HepG2 (cell line): ENCODE measurements around the gene SEC24B. TPM values are rescaled to one million over a fixed set of nuclear protein-coding genes. Genes with fewer than 3 reads are reported as not detected.

Experiments
- ATAC-seq: fragments of 200-7000 bp; cut with Tn5 transposase; 3 replicates; pipeline ENCODE4 v1.9.1; 2020; ENCODE audit warnings: mild to moderate bottlenecking, moderate library complexity
- BruUV-seq: library from RNA; stranded (reverse); fragments of 400-500 nt; replicated peaks from 2 replicates; lab custom pipeline; 2021; lab: Mats Ljungman, UMichigan
- CTCF ChIA-PET: fragments of 300-600 bp; formaldehyde crosslinking; extraction: SDS; loops from one replicate; lab custom pipeline; 2021; ENCODE audit warnings: low total read pairs, inconsistent platforms, low intra/inter-chr PET ratio; lab: Yijun Ruan, JAX
- POLR2A ChIA-PET: fragments of 350-600 bp; sonication (Branson Sonifier 250); formaldehyde crosslinking; loops from one replicate; lab custom pipeline; 2020; ENCODE audit warnings: antibody characterized with exemption, inconsistent platforms; lab: Yijun Ruan, JAX
- DNase-seq: peaks from one replicate; pipeline ENCODE4 v3.0.0-alpha.2; 2015; ENCODE audit warnings: low spot score
- FAIRE-seq: peaks from 3 replicates; lab custom pipeline; 2011; peaks lifted over from hg19 to GRCh38; lab: Jason Lieb, UNC
- H2AFZ ChIP-seq: one replicate; pipeline ENCODE4 v1.6.1; 2011; ENCODE audit warnings: low read length, inconsistent platforms
- H3K27ac ChIP-seq: fragments of 300-600 bp; 3 replicates; pipeline ENCODE4 v1.8.0; 2011; ENCODE audit warnings: mixed run types, mild to moderate bottlenecking, mixed read lengths, low read length, inconsistent platforms; ENCODE audit not compliant: insufficient read depth; ENCODE audit errors: extremely low read length
- H3K27me3 ChIP-seq, 2 experiments: fragments of 200-600 bp in 1 of 2; 2 replicates in 1 of 2; 3 replicates in 1 of 2; pipeline versions ENCODE4 v1.6.0 to v1.8.0; 2011; ENCODE audit warnings: low read length in 2 of 2, mild to moderate bottlenecking in 2 of 2, moderate library complexity in 2 of 2, inconsistent platforms in 1 of 2; ENCODE audit not compliant: insufficient read depth in 2 of 2, control insufficient read depth in 1 of 2
- H3K36me3 ChIP-seq, 2 experiments: fragments of 200-600 bp in 1 of 2; replicated peaks in 1 of 2; 2 replicates in 1 of 2; 3 replicates in 1 of 2; pipeline versions ENCODE4 v1.5.1 to v1.8.0; 2011; ENCODE audit warnings: low read length in 2 of 2, inconsistent platforms in 1 of 2; ENCODE audit not compliant: insufficient read depth in 2 of 2, control insufficient read depth in 1 of 2
- H3K4me1 ChIP-seq: 2 replicates; pipeline ENCODE4 v1.5.1; 2012; ENCODE audit warnings: low read length, inconsistent platforms; ENCODE audit not compliant: insufficient read depth
- H3K4me2 ChIP-seq: 2 replicates; pipeline ENCODE4 v1.6.0; 2011; ENCODE audit warnings: low read depth, low read length, inconsistent platforms
- H3K4me3 ChIP-seq, 3 experiments: fragments of 200-600 bp in 1 of 3; sonication (generic), shearing (Covaris generic) in 1 of 3; replicated peaks in 1 of 3; 2 replicates each; pipeline ENCODE4 v1.5.1; 2011 to 2016; ENCODE audit warnings: low read length in 3 of 3, inconsistent platforms in 2 of 3, low read depth in 2 of 3, mild to moderate bottlenecking in 2 of 3, control low read depth in 1 of 3, mixed read lengths in 1 of 3; ENCODE audit not compliant: insufficient read depth in 1 of 3
- H3K79me2 ChIP-seq: one replicate; pipeline ENCODE4 v1.6.1; 2011; ENCODE audit warnings: low read length, inconsistent platforms; ENCODE audit not compliant: insufficient read depth
- H3K9ac ChIP-seq: 2 replicates; pipeline ENCODE4 v1.6.0; 2011; ENCODE audit warnings: mild to moderate bottlenecking, low read depth, low read length, inconsistent platforms; ENCODE audit not compliant: insufficient read depth
- H3K9me3 ChIP-seq: 2 replicates; pipeline ENCODE4 v1.5.1; 2012; ENCODE audit warnings: mild to moderate bottlenecking, low read length
- H4K20me1 ChIP-seq: 2 replicates; pipeline ENCODE4 v1.6.0; 2011; ENCODE audit warnings: inconsistent platforms, mild to moderate bottlenecking, low read length, moderate library complexity; ENCODE audit not compliant: insufficient read depth
- ATRX ChIP-seq: sonication (generic); formaldehyde crosslinking; IDR thresholded peaks from 2 replicates; pipeline ENCODE4 v1.4.0; 2020; ENCODE audit warnings: missing genetic modification reagents, borderline replicate concordance
- SALL2 ChIP-seq: sonication (generic); formaldehyde crosslinking; IDR thresholded peaks from 2 replicates; pipeline ENCODE4 v1.8.1; 2023; ENCODE audit warnings: mild to moderate bottlenecking, missing genetic modification reagents, inconsistent platforms
- ZNF333 ChIP-seq: sonication (generic); formaldehyde crosslinking; IDR thresholded peaks from 2 replicates; pipeline ENCODE4 v1.4.0; 2020; ENCODE audit warnings: mild to moderate bottlenecking, missing genetic modification reagents, borderline replicate concordance
- WGBS: methylation state at CpG from one replicate; pipeline ENCODE4 v1.1.6; 2017; ENCODE audit warnings: low lambda C conversion rate; 5-methylcytosine and 5-hydroxymethylcytosine counted together
- in situ Hi-C: cut with HindIII; loops from 2 replicates; pipeline ENCODE4 v1.10.0; 2017; ENCODE audit warnings: low pct_unique_long_range_greater_than_20kb; ENCODE audit not compliant: extremely low pct_ligation_motif_present
- intact Hi-C: fragments of 100-400 bp; cut with micrococcal nuclease; formaldehyde crosslinking; loops from one replicate; pipeline ENCODE4 v1.10.0; 2022; ENCODE audit not compliant: unreplicated experiment
- polyA plus RNA-seq, 8 experiments: library from polyadenylated mRNA; depleted of rRNA in 3 of 8; stranded (reverse) in 7 of 8; unstranded in 1 of 8; fragments of >200 nt; fragmentation: Illumina TruSeq in 4 of 8; extraction: Trizol in 4 of 8; gene quantifications; 2 replicates each; pipeline versions ENCODE4 v1.2.1 to v1.2.3, GENCODE V29; 2011 to 2016; ENCODE audit warnings: low read depth in 4 of 8, missing spikeins in 1 of 8, mixed read lengths in 1 of 8; ENCODE audit not compliant: insufficient read depth in 1 of 8
- total RNA-seq, 5 experiments: library from RNA; depleted of rRNA; stranded (reverse); fragments of >200 nt; fragmentation: Illumina TruSeq; extraction: Trizol; gene quantifications; 2 replicates each; pipeline ENCODE4 v1.2.3, GENCODE V29; 2016; ENCODE audit warnings: low read depth in 1 of 5

SEC24B gene
- total and polyA plus RNA-seq, 2 of the 13 experiments (the other 11 are each of a cell fraction or from before 2014, with no cell fraction given): 14.6 to 39.0 TPM

DNA sequence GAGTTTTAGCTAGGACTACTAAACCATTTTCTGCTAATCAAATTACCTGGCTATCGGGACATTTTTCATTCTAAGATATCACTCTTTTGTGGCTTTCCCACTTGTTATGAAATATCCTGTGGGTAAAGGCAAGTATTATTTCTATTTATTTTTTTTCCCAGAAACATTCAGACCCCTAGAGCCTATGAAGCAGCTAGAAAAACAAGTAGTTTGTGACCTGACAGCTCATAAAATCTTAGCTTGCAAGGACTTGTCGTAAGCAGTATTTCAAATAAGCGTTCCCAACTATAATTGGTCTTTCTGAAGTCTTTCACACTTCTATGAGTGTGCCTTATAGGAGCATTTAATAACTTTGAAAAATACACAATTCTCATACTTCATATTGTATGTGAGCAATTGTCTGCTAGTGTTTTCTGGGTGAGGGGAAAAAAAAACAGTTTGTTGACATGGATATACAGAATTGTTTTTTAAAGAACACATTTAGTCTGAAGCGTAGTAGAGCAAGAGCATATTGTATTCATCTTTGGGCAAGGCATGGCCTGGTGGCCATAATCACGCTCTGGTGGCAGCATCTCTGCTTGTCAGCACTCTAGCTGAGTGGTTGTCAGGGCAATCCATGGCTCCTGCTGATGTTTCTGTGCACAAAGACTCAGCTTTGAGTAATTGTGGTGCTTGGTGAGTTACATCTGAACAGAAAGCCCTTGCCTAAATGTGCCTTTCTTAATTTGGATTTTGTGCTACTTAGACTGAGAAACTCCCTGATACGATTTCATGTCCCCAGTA lies 129.0 kb downstream of the SEC24B start:
- Histone ChIP-seq H4K20me1 (no peaks in the 10 kb centered on the region), H3K9me3 (no peaks in the 10 kb centered on the region), H3K27me3 (no peaks in the 10 kb centered on the region), H3K9ac (no peak overlapping the region), H3K79me2 (no peaks in the 10 kb centered on the region), H3K4me3 (no peak overlapping the region)
- POLR2A ChIA-PET: no interaction called here
- no TSS peak for BruUV-seq
- FAIRE-seq (no peak), DNase-seq (no peak), ATAC-seq (no peak)
- in situ Hi-C loops: loop anchor here (25.0 kb wide), 1 partner anchor 250 kb away; the partner anchor contains the start of genes CFI and GAR1
- no peak for TF ChIP-seq ATRX (CRISPR knock-in tag)
- TF ChIP-seq, all 625 proteins: peak for 0
- Histone ChIP-seq H3K4me2 (no peak overlapping the region), H3K27ac (no peak overlapping the region), H3K36me3 (no peaks in the 10 kb centered on the region), H3K4me1 (peaks cover 12% of the 10 kb centered on the region), H2AFZ (no peak overlapping the region)
- intact Hi-C loops: loop anchor here (10.0 kb wide), 3 partner anchors 92 to 242 kb away; partner anchors contain the start of gene CFI
- CTCF ChIA-PET: no interaction called here
- 83% methylated on average over 6 of the region's 6 CpGs for WGBS

- CTCF ChIA-PET: no interaction called here
- WGBS: 21% methylated on average over 3 of the region's 3 CpGs
- intact Hi-C loops: loop anchor here (5.0 kb wide), 1 partner anchor 149 kb away; no protein-coding TSS in a partner anchor
Observed at GRCh38 chr4:109571494-109571893, 137.9 kb downstream of the SEC24B start.

More at GRCh38 chr4:109571494-109571893, 137.9 kb downstream of the SEC24B start:
- Histone ChIP-seq H3K4me3 (no peak overlapping the region), H3K27me3 (no peaks in the 10 kb centered on the region), H2AFZ (no peak overlapping the region), H3K36me3 (no peaks in the 10 kb centered on the region), H3K27ac (no peak overlapping the region), H3K79me2 (no peaks in the 10 kb centered on the region), H3K4me2 (no peak overlapping the region), H4K20me1 (no peaks in the 10 kb centered on the region), H3K9ac (no peak overlapping the region), H3K4me1 (no peaks in the 10 kb centered on the region), H3K9me3 (no peaks in the 10 kb centered on the region)
- no peak for FAIRE-seq
- POLR2A ChIA-PET: no interaction called here
- in situ Hi-C loops: loop anchor here (25.0 kb wide), 1 partner anchor 241 kb away; the partner anchor contains the start of genes CFI and GAR1
- no peak for ATAC-seq
- BruUV-seq: no TSS peak
- TF ChIP-seq ZNF333 (CRISPR knock-in tag) (peak; percentile 63; the same call in 1 of the 2 replicates), SALL2 (no peak)
- DNase-seq: no peak
